Measurements from ENCODE around the gene PLPPR1. TPM values are rescaled to one million over a fixed set of nuclear protein-coding genes. Genes with fewer than 3 reads are reported as not detected.

PLPPR1 gene
- total RNA-seq, 1 experiment from 2014 or later, result not detected

- no peaks in the 10 kb centered on the region for H3K9me2 ChIP-seq (ENCODE audit: insufficient read depth)
- H3K79me2 ChIP-seq (ENCODE audit: insufficient read depth, low read length), result no peaks in the 10 kb centered on the region
- H3K9me3 ChIP-seq (ENCODE audit: control insufficient read depth in 1 of 2, insufficient read depth in 1 of 2, low read depth in 1 of 2, low read length in 2 of 2), result no peaks in the 10 kb centered on the region
- no peak overlapping the region for H3K4me2 ChIP-seq (ENCODE audit: low read length)
- no peaks in the 10 kb centered on the region for H4K20me1 ChIP-seq (ENCODE audit: insufficient read depth)
- CTCF ChIA-PET, result no interaction called here
- no TSS peak for BruUV-seq (replicated peaks)
- H3K27ac ChIP-seq (ENCODE audit: low read depth, low read length), result no peak overlapping the region
- no peaks in the 10 kb centered on the region for H3K36me3 ChIP-seq (ENCODE audit: control insufficient read depth in 1 of 2, insufficient read depth in 2 of 2, low read length in 2 of 2)
- ATAC-seq (no peak), DNase-seq (ENCODE audit: low read depth, low spot score) (no peak)
- no peak for TF ChIP-seq TCF7L2 (IDR thresholded peaks at IDR 0.05; ENCODE audit: borderline replicate concordance, extremely low read depth, insufficient read depth, insufficient read length)
- TF ChIP-seq, protein P1, sequence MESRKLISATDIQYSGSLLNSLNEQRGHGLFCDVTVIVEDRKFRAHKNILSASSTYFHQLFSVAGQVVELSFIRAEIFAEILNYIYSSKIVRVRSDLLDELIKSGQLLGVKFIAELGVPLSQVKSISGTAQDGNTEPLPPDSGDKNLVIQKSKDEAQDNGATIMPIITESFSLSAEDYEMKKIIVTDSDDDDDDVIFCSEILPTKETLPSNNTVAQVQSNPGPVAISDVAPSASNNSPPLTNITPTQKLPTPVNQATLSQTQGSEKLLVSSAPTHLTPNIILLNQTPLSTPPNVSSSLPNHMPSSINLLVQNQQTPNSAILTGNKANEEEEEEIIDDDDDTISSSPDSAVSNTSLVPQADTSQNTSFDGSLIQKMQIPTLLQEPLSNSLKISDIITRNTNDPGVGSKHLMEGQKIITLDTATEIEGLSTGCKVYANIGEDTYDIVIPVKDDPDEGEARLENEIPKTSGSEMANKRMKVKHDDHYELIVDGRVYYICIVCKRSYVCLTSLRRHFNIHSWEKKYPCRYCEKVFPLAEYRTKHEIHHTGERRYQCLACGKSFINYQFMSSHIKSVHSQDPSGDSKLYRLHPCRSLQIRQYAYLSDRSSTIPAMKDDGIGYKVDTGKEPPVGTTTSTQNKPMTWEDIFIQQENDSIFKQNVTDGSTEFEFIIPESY (IDR thresholded peaks at IDR 0.05; ENCODE audit: extremely low read depth, insufficient replicate concordance, low read length), result no peak
- TF ChIP-seq ELF1 (IDR thresholded peaks at IDR 0.05; ENCODE audit: borderline replicate concordance, low read depth), result no peak
- TF ChIP-seq SIN3A (IDR thresholded peaks at IDR 0.05; ENCODE audit: low read depth), result no peak
- no peak for TF ChIP-seq REST (IDR thresholded peaks at IDR 0.05; ENCODE audit: low read depth)
- TF ChIP-seq FOSL1 (IDR thresholded peaks at IDR 0.05; ENCODE audit: low read depth), result no peak
- no peak for TF ChIP-seq SP1 (IDR thresholded peaks at IDR 0.05; ENCODE audit: low read depth)
- TF ChIP-seq POLR2AphosphoS5 (IDR thresholded peaks at IDR 0.05; ENCODE audit: low read depth, low read length), result no peak
- TF ChIP-seq, protein P2, sequence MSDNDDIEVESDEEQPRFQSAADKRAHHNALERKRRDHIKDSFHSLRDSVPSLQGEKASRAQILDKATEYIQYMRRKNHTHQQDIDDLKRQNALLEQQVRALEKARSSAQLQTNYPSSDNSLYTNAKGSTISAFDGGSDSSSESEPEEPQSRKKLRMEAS (IDR thresholded peaks at IDR 0.05), result no peak
- no peak for TF ChIP-seq YY1 (IDR thresholded peaks at IDR 0.05; ENCODE audit: extremely low read depth, insufficient replicate concordance, low read depth, low read length)
- no peak for TF ChIP-seq EZH2 (IDR thresholded peaks at IDR 0.05)
- TF ChIP-seq SRF (IDR thresholded peaks at IDR 0.05; ENCODE audit: low read depth), result no peak
- no peak for TF ChIP-seq ZFX (IDR thresholded peaks at IDR 0.05)
- TF ChIP-seq EZH2phosphoT487 (IDR thresholded peaks at IDR 0.05; ENCODE audit: borderline replicate concordance), result no peak
- H3K4me1 ChIP-seq (ENCODE audit: control insufficient read depth in 1 of 2, insufficient read depth in 2 of 2, low read length in 2 of 2), result no peaks in the 10 kb centered on the region
- POLR2A ChIA-PET, result no interaction called here
- intact Hi-C loops (cut with micrococcal nuclease), result no loop called here
- no peak overlapping the region for H3K4me3 ChIP-seq (replicated peaks in 1 of 2; ENCODE audit: low read depth in 1 of 2, low read length in 2 of 2)
- H3K27me3 ChIP-seq (ENCODE audit: insufficient read depth, low read length), result peaks cover 14% of the 10 kb centered on the region; the same call in 1 of the 2 replicates
- H3K9ac ChIP-seq (ENCODE audit: low read length), result no peak overlapping the region
- RAD21 ChIA-PET (ENCODE audit: low non-redundant PET in 1 of 2, low total read pairs in 2 of 2, uncharacterized antibody in 2 of 2, unreplicated experiment in 2 of 2), result no interaction called here
- H2AFZ ChIP-seq (ENCODE audit: low read depth, low read length, poor library complexity, severe bottlenecking), result no peak overlapping the region
These were observed 163.2 kb downstream of the PLPPR1 start for GRCh38 chr9:101191723-101192122.
